Measurements from ENCODE around the gene SYT14. TPM values are rescaled to one million over a fixed set of nuclear protein-coding genes. Genes with fewer than 3 reads are reported as not detected.

The SYT14 gene
- total RNA-seq, 1 donor from 2014 or later, result 3.9 TPM

GRCh38 chr1:210201681-210202080 is 263.7 kb downstream of the SYT14 start:
- no peak for DNase-seq (ENCODE audit: low spot score)

- DNase-seq (ENCODE audit: low spot score), result no peak
These were observed 269.8 kb downstream of the SYT14 start for GRCh38 chr1:210207597-210208450.

GRCh38 chr1:210213335-210213734 is 275.3 kb downstream of the SYT14 start:
- no peak for DNase-seq (ENCODE audit: low spot score)

GRCh38 chr1:210214573-210215409 is 276.8 kb downstream of the SYT14 start:
- no peak for DNase-seq (ENCODE audit: low spot score)

GRCh38 chr1:210217482-210217881 is 279.5 kb downstream of the SYT14 start:
- no peak for DNase-seq (ENCODE audit: low spot score)

- DNase-seq (ENCODE audit: low spot score), result no peak
These were observed 280.0 kb downstream of the SYT14 start for GRCh38 chr1:210218047-210218446.

Other genes starting within 250 kb of the SYT14 start
- 3.1 TPM for gene HSD11B1, start 233.4 kb upstream of the SYT14 start, total RNA-seq (ENCODE audit: insufficient read depth, low replicate concordance)
- gene TRAF3IP3, start 182.2 kb upstream of the SYT14 start, total RNA-seq (ENCODE audit: insufficient read depth, low replicate concordance), result 6.7 TPM
- 4.8 TPM for gene C1orf74, start 153.7 kb upstream of the SYT14 start, total RNA-seq (ENCODE audit: insufficient read depth, low replicate concordance)
- 40.0 TPM for gene IRF6, start 132.1 kb upstream of the SYT14 start, total RNA-seq (ENCODE audit: insufficient read depth, low replicate concordance)
- 11.8 TPM for gene UTP25, start 110.2 kb upstream of the SYT14 start, total RNA-seq (ENCODE audit: insufficient read depth, low replicate concordance)